ENCODE results near the gene ROBO3.

DNA sequence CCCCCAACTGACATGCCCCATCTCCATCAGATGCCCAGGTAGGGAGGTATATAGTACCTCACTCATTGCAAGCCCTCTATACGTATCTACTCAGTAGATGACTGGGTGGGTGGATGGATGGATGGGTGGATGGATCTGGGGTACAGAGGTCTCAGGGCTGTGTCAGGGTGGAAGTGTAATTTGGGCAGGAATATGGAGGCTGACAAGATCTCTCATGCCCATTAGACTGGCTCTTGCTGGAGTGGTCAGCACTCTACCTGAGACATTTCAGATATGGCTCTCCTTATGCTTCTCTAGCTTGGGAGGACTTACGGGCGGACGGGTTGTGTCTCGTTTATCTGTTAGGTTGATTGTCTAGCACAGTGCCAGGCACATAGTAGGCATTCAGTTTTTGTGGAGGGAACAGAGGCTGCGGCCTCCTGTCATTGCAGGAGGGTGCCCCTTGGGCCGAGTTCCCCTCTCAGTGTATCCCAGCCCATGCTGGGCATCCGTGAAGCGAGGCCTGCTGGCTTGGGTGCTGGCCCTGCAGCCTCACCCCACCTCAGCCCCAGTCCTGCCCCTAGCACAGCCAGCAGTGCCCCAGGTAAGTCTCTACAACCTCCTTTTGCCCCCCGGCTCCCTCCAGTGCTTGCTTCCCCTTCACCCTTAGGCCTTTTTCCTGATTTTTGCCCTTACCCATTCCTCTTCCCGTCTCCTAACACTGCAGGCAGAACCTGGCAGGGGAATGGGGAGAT is 13.7 kb downstream of the ROBO3 start:
- TF ChIP-seq, protein P1, sequence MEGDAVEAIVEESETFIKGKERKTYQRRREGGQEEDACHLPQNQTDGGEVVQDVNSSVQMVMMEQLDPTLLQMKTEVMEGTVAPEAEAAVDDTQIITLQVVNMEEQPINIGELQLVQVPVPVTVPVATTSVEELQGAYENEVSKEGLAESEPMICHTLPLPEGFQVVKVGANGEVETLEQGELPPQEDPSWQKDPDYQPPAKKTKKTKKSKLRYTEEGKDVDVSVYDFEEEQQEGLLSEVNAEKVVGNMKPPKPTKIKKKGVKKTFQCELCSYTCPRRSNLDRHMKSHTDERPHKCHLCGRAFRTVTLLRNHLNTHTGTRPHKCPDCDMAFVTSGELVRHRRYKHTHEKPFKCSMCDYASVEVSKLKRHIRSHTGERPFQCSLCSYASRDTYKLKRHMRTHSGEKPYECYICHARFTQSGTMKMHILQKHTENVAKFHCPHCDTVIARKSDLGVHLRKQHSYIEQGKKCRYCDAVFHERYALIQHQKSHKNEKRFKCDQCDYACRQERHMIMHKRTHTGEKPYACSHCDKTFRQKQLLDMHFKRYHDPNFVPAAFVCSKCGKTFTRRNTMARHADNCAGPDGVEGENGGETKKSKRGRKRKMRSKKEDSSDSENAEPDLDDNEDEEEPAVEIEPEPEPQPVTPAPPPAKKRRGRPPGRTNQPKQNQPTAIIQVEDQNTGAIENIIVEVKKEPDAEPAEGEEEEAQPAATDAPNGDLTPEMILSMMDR (IDR thresholded peaks at IDR 0.05) = no peak
- TF ChIP-seq POLR2A (IDR thresholded peaks at IDR 0.05) = no peak
